ENCODE results near the gene GNPDA1. TPM values are rescaled to one million over a fixed set of nuclear protein-coding genes. Genes with fewer than 3 reads are reported as not detected.

GNPDA1 gene
- total and polyA plus RNA-seq, 9 of the 15 experiments (the other 6 are each of a cell fraction or from before 2014, with no cell fraction given), result 14.1 to 145 (median 52.2) TPM

DNA sequence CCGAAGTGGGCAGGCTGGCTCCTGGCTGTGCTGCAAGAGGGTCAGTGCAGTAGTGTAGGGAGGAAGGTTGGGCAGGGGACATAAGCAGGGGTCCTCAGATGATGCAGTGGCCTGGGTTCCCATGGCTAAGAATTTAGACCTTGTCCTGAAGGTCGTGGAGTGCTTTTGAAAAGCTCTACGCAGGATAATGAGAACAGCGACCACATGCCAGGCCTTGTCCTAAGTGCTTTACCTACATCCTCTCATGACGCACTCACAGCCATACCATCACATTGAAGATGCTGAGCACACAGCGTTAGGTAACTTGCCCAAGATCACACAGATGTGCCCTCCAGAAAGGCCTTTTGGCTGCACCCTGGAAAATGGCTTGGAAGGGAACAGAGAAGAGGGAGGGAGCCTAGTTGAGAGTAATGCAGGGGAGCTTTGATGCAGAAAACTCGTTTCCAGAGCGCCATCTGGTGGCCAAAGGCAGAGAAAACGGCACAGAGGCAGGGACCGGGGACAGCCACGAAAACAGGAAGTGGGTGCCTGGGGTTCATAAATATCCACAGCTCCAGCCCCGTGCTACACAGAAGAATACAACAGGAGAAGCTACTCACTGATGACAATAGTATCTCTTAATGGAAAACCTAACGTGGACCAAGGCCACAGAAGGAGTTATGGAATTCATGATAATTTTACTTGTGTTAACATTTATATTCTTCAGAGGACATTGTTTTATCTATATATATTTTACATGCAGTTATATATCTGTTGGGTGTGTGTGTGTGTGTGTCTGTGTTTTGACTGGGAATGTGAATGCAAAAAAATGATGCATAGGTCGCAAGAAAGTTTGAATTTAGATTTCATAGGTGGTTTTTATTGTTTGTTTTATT lies 52.1 kb downstream of the GNPDA1 start:
- TSS peak; percentile 95 for BruUV-seq (replicated peaks)
- ChIA-PET POLR2A (interaction anchor here (0.6 to 2.3 kb wide), 12 partner anchors 8 to 267 kb away, joined by 3 to 9 read pairs (median 3); partner anchors contain the start of genes DELE1 and RNF14), CTCF (ENCODE audit: low intra/inter-chr PET ratio) (interaction anchor here (0.7 to 2.8 kb wide), 7 partner anchors 72 to 368 kb away, joined by 3 to 29 read pairs (median 5); no protein-coding TSS in a partner anchor)
- intact Hi-C loops (cut with micrococcal nuclease) (loop anchor here (1.0 to 10.0 kb wide), 6 partner anchors 71 to 296 kb away; partner anchors contain the start of gene PCDH1), in situ Hi-C loops (cut with MboI) (no loop called here)
- H3K9me3 ChIP-seq (replicated peaks; ENCODE audit: control insufficient read depth, insufficient read depth, low read depth, low read length), result no peaks in the 10 kb centered on the region
- H3K4me3 ChIP-seq, result no peak overlapping the region
- H3K4me2 ChIP-seq (ENCODE audit: insufficient read depth, low read length), result peak overlapping the region; percentile 44; the same call in 1 of the 2 replicates
- no peaks in the 10 kb centered on the region for H3K9me1 ChIP-seq (ENCODE audit: control insufficient read depth, insufficient read depth, low read length)
- WGBS (ENCODE audit: insufficient coverage, low coverage, missing lambda C conversion rate), result 23% methylated on average over 14 of the region's 14 CpGs
- H3K27ac ChIP-seq (ENCODE audit: extremely low read depth, low read depth, low read length), result peak overlapping the region; percentile 55
- peak overlapping the region in 1 of 2 experiments; percentile 71; a peak in 2 of 4 replicates for H3K9ac ChIP-seq (ENCODE audit: insufficient read depth in 1 of 2, low read depth in 2 of 2, low read length in 2 of 2)
- FAIRE-seq (peak; percentile 95), ATAC-seq (peak; percentile 94), DNase-seq (ENCODE audit: extremely low read depth in 1 of 4, low spot score in 3 of 4) (peak; percentile 83 to 95 (median 86))
- no peaks in the 10 kb centered on the region for H3K79me2 ChIP-seq (ENCODE audit: control insufficient read depth, insufficient read depth, low read length)
- no peaks in the 10 kb centered on the region for H3K36me3 ChIP-seq (ENCODE audit: control insufficient read depth, insufficient read depth, low read length)
- peak overlapping the region; percentile 93 for H2AFZ ChIP-seq (ENCODE audit: low read depth, low read length)
- peaks cover 2 to 20% of the 10 kb centered on the region in 2 experiments; a peak in 3 of 5 replicates for H3K27me3 ChIP-seq (ENCODE audit: control insufficient read depth in 2 of 2, insufficient read depth in 2 of 2, low read length in 2 of 2)
- H3K4me1 ChIP-seq (replicated peaks in 1 of 2; ENCODE audit: control insufficient read depth in 2 of 2, insufficient read depth in 2 of 2, low read length in 2 of 2), result peaks cover 3 to 16% of the 10 kb centered on the region in 2 experiments
- H4K20me1 ChIP-seq (replicated peaks; ENCODE audit: control insufficient read depth, insufficient read depth, low read length), result peaks cover 9% of the 10 kb centered on the region; the same call in 1 of the 2 replicates
- TF ChIP-seq, protein P1, sequence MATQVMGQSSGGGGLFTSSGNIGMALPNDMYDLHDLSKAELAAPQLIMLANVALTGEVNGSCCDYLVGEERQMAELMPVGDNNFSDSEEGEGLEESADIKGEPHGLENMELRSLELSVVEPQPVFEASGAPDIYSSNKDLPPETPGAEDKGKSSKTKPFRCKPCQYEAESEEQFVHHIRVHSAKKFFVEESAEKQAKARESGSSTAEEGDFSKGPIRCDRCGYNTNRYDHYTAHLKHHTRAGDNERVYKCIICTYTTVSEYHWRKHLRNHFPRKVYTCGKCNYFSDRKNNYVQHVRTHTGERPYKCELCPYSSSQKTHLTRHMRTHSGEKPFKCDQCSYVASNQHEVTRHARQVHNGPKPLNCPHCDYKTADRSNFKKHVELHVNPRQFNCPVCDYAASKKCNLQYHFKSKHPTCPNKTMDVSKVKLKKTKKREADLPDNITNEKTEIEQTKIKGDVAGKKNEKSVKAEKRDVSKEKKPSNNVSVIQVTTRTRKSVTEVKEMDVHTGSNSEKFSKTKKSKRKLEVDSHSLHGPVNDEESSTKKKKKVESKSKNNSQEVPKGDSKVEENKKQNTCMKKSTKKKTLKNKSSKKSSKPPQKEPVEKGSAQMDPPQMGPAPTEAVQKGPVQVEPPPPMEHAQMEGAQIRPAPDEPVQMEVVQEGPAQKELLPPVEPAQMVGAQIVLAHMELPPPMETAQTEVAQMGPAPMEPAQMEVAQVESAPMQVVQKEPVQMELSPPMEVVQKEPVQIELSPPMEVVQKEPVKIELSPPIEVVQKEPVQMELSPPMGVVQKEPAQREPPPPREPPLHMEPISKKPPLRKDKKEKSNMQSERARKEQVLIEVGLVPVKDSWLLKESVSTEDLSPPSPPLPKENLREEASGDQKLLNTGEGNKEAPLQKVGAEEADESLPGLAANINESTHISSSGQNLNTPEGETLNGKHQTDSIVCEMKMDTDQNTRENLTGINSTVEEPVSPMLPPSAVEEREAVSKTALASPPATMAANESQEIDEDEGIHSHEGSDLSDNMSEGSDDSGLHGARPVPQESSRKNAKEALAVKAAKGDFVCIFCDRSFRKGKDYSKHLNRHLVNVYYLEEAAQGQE (IDR thresholded peaks at IDR 0.05; ENCODE audit: borderline replicate concordance), result peak; percentile 85
- TF ChIP-seq, protein P1 (CRISPR knock-in tag; IDR thresholded peaks at IDR 0.05; ENCODE audit: low read depth), result no peak
- TF ChIP-seq CCAR2 (IDR thresholded peaks at IDR 0.05; ENCODE audit: low read depth, low read length) (no peak), BHLHE40 (IDR thresholded peaks at IDR 0.05; ENCODE audit: low read length) (peak; percentile 63), EP400 (IDR thresholded peaks at IDR 0.05) (peak; percentile 33; the same call in 1 of the 2 replicates), PHF20 (IDR thresholded peaks at IDR 0.05; ENCODE audit: partially characterized antibody) (peak; percentile 29), RBM39 (optimal IDR thresholded peaks at IDR 0.05; ENCODE audit: low read depth, low read length) (peak; percentile 43), TCF3 (CRISPR knock-in tag; IDR thresholded peaks at IDR 0.05) (peak; percentile 32; the same call in 1 of the 2 replicates), SIX5 (IDR thresholded peaks at IDR 0.05; ENCODE audit: borderline replicate concordance in 1 of 2, insufficient read depth in 1 of 2, low read depth in 1 of 2, low read length in 2 of 2) (no peak), ELF4 (CRISPR knock-in tag; IDR thresholded peaks at IDR 0.05) (peak; percentile 31; the same call in 1 of the 2 replicates), RNF2 (IDR thresholded peaks at IDR 0.05) (no peak), SPI1 (IDR thresholded peaks at IDR 0.05; ENCODE audit: borderline replicate concordance, low read depth, low read length) (peak; percentile 100), KDM1A (IDR thresholded peaks at IDR 0.05) (no peak), TBP (optimal IDR thresholded peaks at IDR 0.05; ENCODE audit: low read depth, low read length) (peak; percentile 34)
